HG02798 (cell line): Measurements from ENCODE around the gene SYAP1.
"Not testable (repeated sequence)": the region's sequence is repeated elsewhere in the genome, so short reads cannot be mapped to it uniquely, and the experiment has no call there.

Source experiments
- ATAC-seq: cut with Tn5 transposase; IDR thresholded peaks from one replicate; pipeline ENCODE4 v1.9.1; 2021; ENCODE audit warnings: mild to moderate bottlenecking; ENCODE audit not compliant: unreplicated experiment, poor library complexity

SYAP1 gene

DNA sequence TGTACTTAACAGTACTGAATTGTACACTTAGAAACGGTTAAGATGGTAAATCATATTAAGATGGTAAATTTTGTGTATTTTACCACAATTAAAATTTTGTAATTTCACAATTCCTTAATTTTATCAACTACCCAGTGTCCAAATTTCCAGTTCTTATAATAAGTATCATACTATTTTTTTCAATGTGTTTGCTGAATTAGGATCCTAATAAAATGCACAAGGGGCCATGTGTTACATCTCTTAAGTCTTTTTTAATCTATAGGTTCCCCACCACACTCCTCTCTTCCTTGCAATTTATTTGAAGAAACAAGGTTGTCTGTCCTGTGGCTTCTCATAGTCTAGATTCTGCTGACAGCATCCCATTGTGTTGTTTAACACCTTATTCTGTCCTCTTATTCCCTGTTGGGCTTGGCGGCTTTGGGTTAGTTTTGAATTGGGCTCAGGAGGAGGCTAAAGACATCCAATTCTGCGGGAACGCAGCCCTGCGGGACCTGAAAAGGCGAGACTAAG, 533 bp upstream of the SYAP1 start:
- peak; percentile 32 for ATAC-seq

DNA sequence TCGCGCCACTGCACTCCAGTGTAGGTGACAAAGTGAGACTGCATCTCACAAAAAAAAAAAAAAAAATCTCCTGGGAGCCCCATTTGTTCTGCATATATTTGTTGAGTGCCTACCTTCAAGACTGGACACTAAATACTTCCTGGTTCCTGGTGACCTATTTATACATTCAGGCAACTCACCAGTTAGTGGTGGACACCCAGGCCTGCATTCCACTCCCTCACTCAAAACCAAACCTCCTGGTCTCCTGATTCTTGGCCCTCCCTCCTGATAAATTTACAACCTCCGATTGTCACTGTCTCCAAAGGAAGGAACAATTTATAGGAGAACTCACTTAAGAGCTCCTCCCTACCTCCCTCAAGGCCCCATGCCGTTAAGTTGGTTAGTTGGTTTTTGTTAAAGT, 3.1 kb downstream of the SYAP1 start:
- ATAC-seq, result no peak

DNA sequence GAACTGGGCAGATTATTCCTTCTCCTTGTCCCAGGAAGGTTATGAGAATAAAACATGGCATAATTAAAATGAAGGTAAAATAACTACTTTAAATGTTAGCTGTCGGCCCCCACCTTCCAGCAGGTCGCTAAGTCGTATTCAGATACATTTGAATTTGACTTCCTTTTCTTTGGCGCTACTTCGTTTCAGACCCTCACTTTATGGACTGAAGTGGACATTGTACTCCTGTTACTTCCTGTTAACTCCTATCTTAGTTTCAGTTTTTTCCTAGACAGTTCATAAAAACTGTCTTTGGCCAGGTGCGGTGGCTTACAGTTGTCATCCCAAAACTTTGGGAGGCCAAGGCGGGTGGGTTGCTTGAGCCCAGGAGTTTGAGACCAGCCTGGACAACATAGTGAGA, 5.7 kb downstream of the SYAP1 start:
- no peak for ATAC-seq

DNA sequence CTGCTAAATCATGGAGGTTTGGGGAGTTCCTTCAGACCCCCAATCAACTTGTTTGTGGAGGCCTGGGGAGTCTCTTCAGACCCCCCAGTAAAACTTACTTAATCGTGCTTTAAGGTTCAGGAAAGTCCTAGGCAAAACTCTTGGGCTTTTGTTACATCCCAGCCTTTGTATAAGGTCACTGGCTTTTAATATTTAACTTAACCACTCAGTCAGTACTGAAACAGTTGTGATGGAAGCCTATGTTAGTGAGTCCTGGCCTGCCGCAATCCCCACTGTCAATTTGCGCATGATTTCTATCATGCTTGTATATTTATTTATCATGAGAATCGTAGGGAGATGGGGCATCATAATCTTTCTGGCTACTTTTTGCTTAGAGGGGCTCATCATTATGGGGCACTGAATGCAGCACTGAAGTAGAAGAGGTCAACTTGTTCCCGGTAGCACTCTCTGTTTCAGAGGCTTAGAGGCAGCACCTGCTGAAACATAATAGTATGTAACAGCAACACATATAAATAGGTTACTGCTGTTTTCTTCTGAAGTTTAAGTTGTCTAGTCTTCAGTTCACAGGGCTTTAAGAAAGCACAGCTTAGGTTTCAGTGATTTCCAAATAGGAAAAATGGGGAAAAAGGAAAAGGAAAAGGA, 7.1 kb downstream of the SYAP1 start:
- peak; percentile 86 for ATAC-seq

DNA sequence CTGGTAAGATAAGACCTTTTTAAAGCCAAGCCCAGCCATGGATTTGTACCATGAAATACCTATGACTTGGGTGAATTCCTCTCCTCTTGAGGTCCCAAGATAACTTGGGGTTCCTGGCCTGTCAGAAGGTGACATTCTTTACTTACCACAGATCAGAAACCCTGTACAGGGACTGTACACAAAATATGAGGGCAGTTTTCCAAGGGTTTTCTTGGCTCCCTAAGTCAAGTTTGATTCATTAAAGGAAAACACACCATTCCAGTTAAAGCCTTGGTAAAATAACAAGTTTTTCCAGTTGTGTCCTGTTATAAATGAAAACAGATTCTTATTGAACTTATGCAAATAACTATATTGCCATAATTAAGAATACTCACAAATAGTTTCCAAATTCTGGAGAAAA, 8.2 kb downstream of the SYAP1 start:
- ATAC-seq, result no peak

DNA sequence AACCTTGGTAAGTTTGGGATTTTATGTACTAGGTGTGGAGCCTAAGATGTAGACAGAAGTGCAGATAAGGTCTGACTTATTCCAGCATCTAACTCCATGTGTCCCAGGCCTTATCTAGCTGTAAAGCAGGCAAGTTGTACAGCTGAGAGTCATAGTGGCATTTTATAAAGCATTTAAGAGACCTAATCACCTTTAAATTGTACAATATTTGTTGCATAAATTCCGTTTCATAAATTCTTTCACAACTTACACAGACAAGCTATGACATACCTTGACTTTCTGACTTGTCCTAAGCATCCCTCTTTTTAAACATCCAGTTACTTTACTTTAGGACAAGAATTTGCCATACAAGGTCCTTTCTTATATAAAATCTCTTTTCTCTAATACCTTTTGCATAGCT, 11.0 kb downstream of the SYAP1 start:
- no peak for ATAC-seq

DNA sequence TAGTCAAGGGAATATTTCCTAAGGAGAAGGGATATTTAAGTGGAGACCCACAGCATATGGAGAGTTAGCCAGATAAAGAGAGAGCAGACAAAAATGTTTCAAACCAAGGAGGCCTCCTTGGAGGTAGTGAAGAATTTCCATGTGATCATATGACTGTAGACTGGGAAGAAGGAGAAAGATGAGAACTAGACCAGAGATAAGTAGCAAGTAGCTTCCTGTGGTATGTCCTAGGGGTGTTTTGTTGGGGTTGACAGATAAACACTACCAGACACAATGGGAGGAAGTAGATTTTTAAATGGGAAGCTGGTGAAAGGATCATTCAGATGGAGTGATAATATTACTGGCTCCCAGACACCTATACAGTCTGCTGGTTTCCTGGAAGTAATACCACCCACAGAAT, 13.6 kb downstream of the SYAP1 start:
- no peak for ATAC-seq

DNA sequence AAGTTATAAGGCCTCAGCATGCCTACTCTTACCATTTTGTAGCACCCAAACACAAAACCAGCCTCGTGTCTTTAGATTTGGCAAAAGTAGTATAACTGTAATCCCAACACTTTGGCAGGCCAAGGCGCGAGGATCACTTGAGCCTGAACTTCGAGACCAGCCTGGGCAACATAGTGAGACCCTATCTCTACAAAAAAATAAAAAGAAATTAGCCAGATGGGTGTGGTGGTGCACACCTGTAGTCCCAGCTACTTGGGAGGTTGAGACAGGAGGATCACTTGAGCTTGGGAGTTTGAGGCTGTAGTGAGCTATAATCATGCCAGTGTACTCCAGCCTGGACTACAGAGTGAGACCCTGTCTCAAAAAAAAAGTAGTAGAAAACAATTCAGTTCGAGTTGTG, 17.6 kb downstream of the SYAP1 start:
- ATAC-seq, result no peak

DNA sequence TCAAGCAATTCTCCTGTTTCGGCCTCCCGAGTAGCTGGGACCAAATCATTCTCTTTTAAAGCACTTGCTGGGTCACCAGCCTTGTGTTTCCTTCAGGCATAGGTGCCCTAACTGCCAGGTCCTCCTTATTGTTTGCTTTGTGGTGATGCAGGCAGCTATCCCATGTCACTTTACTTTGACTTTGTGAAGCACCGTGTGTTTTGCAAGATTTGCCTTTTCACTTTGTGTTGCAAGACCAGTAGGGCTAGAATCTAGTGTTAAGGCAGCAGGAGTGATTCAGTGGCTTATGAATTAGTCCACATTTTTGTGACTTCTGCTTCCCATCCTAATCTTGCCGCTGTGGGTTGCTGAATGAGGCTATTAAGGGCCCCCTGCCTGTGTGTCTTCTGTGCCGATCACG, 20.2 kb downstream of the SYAP1 start:
- ATAC-seq, result no peak

DNA sequence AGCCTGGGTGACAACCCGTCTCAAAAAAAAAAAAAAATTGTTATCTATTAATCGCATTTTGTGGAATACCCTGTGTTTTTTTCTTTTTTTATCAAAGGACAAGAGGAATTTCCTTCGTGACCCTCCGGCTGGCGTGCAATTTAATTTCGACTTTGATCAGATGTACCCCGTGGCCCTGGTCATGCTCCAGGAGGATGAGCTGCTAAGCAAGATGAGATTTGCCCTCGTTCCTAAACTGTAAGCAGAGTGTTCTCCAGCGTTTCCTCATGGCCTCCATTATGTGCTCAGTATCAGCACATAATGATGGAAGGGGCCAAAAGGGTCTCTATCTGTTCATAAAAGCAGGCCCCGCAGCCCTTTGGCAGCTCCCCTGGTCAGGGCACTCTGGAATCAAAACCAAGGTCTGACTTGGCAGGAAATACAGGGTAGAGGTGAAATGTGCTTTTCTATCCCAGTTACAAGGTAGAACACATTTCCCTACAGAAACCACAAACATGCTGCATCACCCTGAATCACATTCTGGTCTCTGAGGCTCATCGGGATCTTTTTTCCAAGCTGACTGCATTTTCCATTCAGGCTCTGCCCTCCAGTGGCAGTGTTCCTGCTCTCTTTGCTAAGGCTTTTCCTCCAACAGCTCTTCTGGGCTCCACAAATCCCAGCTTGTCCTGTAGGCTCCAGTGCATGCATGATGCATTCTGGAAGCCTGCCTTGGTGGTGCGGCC, 24.4 kb downstream of the SYAP1 start:
- ATAC-seq, result no peak

DNA sequence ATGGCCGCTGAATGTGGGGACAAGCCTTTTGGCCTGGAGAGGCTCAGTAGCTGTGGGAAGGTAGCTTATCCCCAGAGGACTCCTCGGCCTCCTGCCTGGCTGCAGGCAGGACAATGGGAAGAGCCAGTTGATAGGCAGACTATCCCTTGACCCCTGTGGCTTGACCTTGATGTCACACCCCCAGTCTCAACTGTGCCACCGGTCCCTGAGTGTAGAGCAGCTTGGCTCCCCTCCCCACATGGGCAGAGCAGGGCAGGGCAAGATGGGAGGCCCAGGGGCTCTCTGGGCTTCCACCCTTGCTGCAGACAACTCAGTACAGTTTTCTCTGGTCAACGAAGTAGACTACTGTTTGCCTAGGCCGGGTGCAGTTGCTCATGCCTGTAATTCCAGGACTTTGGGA, 25.7 kb downstream of the SYAP1 start:
- no peak for ATAC-seq

DNA sequence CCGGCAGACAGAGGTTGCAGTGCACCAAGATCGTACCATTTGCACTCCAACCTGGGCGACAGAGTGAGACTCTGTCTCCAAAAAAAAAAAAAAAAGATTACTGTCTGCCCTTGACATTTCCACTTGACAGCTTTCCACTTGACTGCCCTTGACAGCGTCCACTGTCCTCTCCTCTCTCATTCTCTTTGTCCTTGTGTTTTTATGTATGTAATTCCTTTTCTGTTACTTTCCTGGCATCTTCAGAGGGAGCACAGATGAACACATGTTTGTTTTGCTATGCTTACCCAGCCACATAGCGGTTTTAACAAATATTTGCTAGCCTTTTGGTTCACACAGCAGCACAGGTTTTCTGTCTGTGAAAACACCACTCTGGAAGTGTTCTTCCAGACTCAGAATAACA, 26.2 kb downstream of the SYAP1 start:
- no peak for ATAC-seq

DNA sequence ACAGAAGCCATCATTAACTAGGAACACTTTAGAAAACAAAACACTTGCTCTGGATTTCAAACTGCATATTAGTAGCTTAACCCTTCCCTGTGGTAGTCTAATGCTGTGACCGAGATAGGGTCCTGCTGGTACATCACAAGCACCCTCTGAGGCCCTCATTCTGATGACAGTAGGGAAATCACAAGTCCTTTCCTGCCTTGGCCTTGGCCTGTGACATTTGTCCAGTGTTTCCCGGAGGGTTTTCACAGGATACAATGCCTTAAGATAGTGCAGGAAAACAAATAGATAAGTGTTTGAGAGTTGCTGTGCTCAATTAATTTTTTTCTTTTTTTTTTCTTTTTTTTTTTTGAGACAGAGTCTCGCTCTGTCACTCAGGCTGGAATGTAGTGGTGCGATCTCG, 29.0 kb downstream of the SYAP1 start:
- ATAC-seq, result no peak

DNA sequence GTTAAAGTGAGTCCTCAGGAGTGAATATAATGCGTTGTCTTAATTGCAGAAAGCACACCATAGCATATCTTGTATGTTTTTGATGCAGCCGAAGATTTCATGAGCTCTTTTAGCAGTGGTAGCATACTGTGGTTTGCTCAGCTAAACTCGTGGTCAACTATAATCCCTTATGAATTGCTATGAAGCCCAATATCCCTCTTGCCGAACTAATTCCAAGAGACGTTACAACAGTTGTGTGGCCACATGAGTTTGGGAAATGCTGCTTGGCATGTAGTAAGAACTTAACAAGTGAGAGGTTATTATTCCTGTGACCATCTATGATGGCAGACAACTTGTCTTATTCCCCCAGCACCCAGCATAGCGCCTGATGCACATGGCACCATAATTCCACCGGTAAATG, 30.7 kb downstream of the SYAP1 start:
- no peak for ATAC-seq

DNA sequence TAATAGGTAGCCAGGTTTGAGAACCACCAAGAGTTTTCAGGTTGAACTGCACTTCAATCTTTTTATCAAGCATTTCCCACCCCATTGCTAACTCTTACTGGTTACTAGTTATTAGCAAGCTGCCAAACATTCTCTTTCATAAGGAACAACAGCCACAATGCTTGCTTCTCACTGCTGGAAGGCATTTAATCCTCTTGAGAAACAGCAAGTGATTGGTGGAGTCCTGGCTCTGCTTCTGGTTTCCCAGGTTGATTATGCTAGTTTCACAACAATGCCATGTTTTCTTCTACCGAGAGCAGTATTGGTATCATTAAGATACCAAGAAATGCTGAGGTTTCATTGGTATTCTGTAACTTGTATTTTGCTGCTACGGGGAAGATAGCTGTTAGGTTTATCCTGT, 34.6 kb downstream of the SYAP1 start:
- no peak for ATAC-seq

DNA sequence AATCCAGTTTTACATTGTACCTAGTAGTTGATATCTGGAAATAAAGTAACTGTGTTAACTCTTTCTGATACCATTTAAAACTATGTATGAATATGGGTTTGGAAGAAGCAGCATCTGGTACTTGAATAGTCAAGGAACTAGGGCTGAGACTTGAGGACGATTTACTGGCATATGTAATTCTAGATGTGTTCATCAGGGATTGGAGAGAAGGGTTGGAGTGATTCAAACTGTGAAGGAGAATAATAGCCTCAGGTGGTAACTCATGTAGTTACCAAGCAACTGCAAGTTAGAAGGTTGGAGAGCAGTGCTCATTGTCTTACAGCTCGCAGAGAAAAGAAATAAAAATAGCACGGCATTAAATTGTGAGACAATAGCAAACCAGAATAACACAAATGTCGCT, 37.3 kb downstream of the SYAP1 start:
- no peak for ATAC-seq

DNA sequence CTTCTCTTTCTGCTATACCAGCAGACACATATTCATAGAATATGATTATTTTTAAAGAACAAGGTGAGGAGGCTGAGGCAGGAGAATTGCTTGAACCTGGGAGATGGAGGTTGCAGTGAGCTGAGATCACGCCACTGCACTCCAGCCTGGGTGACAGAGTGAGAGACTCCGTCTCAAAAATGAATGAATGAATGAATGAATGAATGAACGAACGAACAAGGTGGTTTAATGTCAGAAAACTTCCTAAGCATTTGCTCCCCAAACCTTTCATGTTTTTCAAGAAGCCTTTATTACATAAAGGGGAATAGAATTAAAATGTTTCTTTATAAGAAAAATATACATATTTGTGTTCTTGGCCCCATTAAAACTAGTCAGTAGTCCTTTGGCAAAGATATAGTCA, 42.1 kb downstream of the SYAP1 start:
- ATAC-seq, result not testable (repeated sequence)

DNA sequence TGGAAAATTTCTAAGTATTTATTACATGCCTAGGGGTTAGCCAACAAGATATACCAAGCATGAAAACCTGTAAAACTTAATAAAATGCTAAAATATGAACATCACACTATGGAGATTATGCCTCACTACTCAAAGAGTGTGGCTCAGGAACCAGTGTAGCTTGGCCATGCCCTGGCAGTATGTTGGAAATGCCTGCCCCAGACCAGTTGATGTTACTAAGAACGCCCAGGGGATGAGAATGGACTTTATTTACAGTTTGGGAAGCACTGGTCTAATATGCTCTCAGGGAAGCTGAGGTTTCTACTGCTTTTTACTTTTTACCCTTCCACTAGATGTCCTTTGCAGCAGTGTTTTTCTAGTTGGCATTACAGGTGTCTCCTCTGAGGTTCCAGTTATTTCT, 43.2 kb downstream of the SYAP1 start:
- ATAC-seq, result no peak

DNA sequence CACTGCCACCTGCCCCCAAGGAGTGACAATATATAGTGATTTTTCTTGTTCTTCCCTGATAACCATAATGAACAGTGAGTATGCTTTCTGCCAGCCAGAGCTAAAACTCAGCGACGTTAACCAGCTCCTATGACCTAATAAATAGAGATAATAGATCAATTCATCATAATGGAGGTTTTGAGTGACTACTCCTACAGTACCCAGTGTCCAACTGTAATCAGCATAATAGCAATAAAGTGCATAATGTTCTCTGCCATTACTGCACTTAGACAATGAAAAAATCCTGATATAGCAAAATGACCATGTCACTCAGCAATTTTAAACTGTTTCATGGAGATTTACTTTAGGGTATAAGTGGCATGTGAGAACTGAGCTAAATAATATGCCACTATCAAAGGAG, 46.2 kb downstream of the SYAP1 start:
- ATAC-seq, result no peak

DNA sequence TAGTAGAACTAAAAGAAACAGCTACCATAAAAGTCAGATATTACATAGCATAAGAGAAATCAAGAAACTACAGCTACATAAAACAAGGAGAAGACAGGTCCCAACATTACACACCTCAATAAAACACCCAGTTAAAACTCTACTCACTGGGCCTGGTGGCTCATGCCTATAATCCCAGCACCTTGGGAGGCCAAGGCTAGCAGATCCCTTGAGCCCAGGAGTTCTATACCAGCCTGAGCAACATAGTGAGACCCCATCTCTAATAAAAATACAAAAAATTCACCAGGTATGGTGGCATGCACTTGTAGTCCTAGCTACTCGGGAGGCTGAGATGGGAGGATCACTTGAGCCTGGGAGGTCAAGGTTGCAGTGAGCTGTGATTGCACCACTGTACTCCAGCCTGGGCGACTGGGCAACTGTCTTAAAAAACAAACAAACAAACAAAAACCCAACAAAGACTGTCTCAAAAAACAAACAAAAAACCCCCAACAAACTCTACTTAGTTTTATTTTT, 51.6 kb downstream of the SYAP1 start:
- ATAC-seq, result no peak

DNA sequence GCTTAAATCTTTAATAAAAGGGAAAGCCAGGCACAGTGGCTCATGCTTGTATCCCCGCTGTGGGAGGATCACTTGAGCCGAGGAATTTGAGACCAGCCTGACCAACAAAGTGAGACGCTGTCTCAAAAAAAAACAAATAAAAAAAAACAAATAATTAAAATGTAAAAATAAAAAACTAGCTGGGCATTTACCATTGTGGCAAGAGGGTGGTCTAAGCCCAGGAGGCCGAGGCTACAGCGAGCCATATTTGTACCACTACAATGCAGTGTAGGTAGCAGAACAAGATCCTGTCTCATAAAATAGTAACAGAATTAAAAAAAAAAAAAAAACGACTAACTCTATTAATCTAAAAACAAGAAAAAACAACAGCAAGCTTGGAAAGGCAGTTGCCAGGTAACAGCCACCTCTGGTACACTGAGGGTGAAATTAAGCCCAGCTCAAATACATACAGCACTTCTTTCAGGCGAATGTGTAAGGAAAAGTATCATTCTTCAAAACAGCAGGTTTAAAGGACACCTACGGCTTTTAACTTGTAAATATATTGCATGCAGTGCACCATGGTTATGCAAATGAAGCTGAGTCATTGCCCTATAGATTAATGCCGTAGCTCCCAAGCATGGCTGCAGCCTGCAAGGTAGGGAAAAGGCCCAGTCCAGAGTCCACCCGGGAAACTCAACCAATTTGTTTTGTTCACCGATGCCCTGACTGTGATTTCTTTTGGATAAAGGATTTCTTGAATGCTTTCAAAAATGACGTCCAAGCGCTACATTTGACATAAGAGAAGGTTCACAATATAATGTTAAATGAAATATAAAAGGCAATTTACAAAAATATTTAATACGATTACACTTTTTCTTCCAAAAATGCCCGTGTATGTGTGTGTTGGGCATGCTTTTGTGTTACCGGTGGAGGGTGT, 52.3 kb downstream of the SYAP1 start:
- ATAC-seq, result no peak
